GM10266 (cell line): ENCODE measurements around the gene ADRM1.

Experiments
- DNase-seq: peaks from one replicate; pipeline ENCODE4 v3.0.0; 2012; ENCODE audit errors: extremely low spot score
- CTCF ChIP-seq: IDR thresholded peaks from 2 replicates; pipeline ENCODE4 v1.5.1; 2012; ENCODE audit warnings: mild to moderate bottlenecking, low read depth; ENCODE audit not compliant: control insufficient read depth, insufficient read depth; ENCODE audit errors: missing control alignments

Gene ADRM1

DNA sequence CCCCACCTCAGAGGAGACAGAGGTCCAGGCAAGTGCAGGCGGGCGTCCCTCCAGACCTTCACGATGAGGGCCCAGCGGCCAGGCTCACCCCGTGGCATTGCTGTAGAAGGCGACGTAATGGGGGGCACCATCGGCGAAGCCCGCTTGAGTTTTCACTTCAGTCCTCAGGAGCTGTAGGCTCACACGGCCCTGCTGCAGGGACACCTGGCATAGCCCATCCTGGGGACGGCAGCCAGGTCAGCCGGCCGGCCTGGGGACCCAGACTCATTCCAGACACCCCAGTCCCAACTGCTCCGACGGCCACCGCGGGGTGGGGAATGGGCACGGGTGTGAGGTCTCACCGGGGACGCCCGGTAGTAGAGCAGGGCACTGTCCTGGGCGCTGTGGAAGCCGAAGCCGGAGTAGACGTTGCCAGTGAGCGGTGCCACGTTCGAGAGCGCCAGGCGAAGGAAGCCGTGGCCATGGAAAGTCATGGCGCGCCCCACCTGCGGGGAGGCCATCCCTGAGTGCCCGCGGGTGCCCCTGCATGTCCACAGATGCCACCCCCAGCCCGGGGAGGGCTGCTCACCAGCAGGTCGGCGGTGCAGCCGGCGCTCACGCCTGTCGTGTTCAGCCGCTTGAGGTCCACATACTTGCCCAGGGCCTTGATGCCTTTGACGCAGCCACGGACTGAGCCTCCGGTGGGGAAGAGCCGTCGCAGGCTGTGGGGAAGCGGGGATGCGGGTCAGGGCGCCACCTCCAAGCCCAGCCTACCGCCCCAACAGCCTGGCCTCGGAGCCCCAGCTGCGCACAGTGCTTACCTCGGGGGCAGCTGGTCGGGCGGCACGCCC lies 9.2 kb downstream of the ADRM1 start:
- DNase-seq, result no peak
- TF ChIP-seq CTCF, result no peak

- TF ChIP-seq CTCF, result no peak
- DNase-seq, result no peak
Observed at GRCh38 chr20:62312662-62312977, 9.8 kb downstream of the ADRM1 start.

DNA sequence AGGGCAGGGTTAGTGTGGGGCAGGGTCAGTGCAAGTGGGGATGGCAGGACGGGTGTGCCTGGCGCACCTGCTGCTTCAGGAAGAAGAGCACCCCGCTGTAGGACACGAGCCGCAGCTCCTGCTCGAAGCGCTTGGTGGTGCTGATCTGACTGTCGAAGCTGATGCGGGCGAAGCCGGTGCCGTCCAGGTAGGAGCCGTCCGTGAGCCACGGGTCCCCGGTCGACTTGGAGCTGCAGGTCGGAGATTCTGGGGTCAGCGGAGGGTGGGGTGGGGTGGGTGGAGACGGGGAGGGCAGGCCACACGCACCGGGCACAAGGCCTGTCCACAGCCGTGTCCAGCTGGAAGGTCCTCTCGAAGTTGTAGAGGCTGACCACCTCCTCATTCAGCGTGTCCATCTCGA lies 10.2 kb downstream of the ADRM1 start:
- TF ChIP-seq CTCF, result no peak
- no peak for DNase-seq

- DNase-seq, result no peak
- no peak for TF ChIP-seq CTCF
Observed at GRCh38 chr20:62313460-62314338, 10.9 kb downstream of the ADRM1 start.

DNA sequence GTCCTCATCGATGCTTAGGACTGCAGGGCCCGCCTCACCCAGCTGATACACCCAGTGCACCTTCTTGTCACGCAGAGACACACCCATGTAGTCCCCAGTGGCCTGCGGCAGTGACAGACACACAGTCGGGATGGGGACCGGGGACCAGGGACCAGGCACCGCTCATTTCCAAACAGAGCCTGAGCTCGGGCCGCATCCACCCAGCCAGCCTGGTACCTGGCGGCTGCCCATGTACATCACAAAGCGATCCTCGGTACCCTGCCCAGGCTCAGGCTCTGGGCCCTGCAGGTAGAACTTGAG lies 11.5 kb downstream of the ADRM1 start:
- no peak for TF ChIP-seq CTCF
- DNase-seq, result no peak

GRCh38 chr20:62314711-62315302 lies 12.0 kb downstream of the ADRM1 start:
- TF ChIP-seq CTCF, result no peak
- DNase-seq, result no peak

DNA sequence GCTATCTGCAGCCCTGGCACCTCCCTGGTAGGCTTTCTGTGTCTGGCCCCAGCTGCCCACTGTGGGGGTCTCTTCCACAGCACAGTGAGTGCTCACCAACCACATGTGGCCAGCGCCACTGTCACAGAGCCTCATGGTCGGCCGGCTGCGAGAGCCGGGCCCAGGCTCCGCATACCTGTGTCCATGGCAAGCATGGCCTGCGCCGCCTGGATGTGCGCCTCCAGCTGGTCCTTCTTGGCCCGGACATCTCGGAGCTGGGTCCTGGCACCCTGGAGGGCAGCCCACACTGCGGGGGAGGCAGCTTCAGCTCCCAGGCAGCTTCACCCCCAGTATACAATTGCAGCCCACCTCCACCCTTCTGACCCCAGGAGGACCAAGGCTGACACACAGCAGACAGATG lies 13.0 kb downstream of the ADRM1 start:
- DNase-seq, result no peak
- no peak for TF ChIP-seq CTCF
